ENCODE data around the gene MUC2. TPM values are rescaled to one million over a fixed set of nuclear protein-coding genes. Genes with fewer than 3 reads are reported as not detected.

Gene MUC2
- polyA plus RNA-seq, 3 donors, result not detected

DNA sequence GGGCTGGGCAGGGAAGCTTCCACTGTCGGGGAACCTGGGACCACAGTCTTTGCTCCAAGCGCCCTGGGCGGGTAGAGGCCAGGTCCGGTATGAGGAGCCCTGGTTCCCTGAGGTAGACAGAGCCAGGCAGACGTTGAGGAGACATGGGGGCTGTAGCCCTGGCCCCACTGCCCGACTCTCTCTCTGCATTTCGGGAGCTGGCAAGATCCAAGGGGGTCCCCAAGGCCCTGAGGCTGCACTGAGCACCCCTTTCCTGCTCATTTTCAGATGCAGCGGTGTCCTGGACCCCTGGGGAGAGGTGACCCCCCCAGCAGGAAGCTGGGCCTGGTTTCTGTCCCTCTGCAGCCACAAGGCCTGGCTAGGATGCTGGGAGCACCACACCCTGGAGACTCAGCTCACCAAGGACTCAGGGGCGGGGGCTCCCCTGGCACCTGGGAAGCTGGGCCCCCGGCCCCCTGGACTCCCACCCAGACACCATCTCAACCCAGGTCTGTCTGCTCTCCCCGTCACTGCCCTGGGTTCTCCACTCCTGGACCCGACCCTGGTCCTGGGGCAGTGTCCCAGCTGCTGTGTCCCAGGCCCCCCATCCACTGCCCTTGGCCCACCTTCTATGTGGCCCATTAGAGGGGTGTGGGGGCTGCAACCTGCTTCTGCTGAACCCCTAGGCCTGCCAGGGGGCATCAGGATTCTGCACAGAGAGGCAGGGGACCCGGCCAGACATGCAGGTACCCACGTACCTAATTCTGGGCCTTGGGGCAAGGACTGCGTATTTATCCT is 23.1 kb upstream of the MUC2 start:
- Histone ChIP-seq H3K9me3 (replicated peaks in 1 of 2; ENCODE audit: control insufficient read depth in 1 of 2, insufficient read depth in 1 of 2, low read length in 2 of 2) (no peaks in the 10 kb centered on the region), H3K27ac (ENCODE audit: low read depth in 1 of 2, low read length in 2 of 2) (no peak overlapping the region), H3K4me3 (replicated peaks in 1 of 3; ENCODE audit: low read depth in 2 of 3, low read length in 3 of 3) (no peak overlapping the region), H3K4me1 (ENCODE audit: control insufficient read depth in 1 of 2, insufficient read depth in 2 of 2, low read length in 2 of 2) (no peaks in the 10 kb centered on the region), H3K36me3 (replicated peaks in 1 of 2; ENCODE audit: control insufficient read depth in 1 of 2, insufficient read depth in 2 of 2, low read length in 2 of 2) (no peaks in the 10 kb centered on the region), H3K4me2 (replicated peaks; ENCODE audit: extremely low read depth, low read length, poor library complexity, severe bottlenecking) (no peak overlapping the region), H4K20me1 (ENCODE audit: insufficient read depth, low read length) (no peaks in the 10 kb centered on the region), H3K9ac (ENCODE audit: insufficient read depth, low read length, poor library complexity, severe bottlenecking) (no peak overlapping the region), H3K27me3 (ENCODE audit: control insufficient read depth in 2 of 2, insufficient read depth in 2 of 2, low read length in 2 of 2) (peaks cover 0 to 6% of the 10 kb centered on the region in 2 donors), H3K79me2 (ENCODE audit: insufficient read depth, low read length) (no peaks in the 10 kb centered on the region), H2AFZ (ENCODE audit: insufficient read depth, low read depth, low read length, poor library complexity, severe bottlenecking) (no peak overlapping the region)
- H3K27ac Mint-ChIP-seq, result no peak overlapping the region
- no peak overlapping the region for H3K4me3 Mint-ChIP-seq
- no peak for DNase-seq
- peaks cover 11 to 27% (median 23%) of the 10 kb centered on the region in 3 donors for H3K27me3 Mint-ChIP-seq (ENCODE audit: low read depth in 3 of 3)
- H3K4me1 Mint-ChIP-seq, result peaks cover 7% of the 10 kb centered on the region
- TF ChIP-seq, protein P1, sequence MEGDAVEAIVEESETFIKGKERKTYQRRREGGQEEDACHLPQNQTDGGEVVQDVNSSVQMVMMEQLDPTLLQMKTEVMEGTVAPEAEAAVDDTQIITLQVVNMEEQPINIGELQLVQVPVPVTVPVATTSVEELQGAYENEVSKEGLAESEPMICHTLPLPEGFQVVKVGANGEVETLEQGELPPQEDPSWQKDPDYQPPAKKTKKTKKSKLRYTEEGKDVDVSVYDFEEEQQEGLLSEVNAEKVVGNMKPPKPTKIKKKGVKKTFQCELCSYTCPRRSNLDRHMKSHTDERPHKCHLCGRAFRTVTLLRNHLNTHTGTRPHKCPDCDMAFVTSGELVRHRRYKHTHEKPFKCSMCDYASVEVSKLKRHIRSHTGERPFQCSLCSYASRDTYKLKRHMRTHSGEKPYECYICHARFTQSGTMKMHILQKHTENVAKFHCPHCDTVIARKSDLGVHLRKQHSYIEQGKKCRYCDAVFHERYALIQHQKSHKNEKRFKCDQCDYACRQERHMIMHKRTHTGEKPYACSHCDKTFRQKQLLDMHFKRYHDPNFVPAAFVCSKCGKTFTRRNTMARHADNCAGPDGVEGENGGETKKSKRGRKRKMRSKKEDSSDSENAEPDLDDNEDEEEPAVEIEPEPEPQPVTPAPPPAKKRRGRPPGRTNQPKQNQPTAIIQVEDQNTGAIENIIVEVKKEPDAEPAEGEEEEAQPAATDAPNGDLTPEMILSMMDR (IDR thresholded peaks at IDR 0.05), result peak; percentile 19
- WGBS (ENCODE audit: insufficient coverage), result 69% methylated on average over 13 of the region's 15 CpGs
- no peaks in the 10 kb centered on the region for H3K9me3 Mint-ChIP-seq
- no peaks in the 10 kb centered on the region for H3K36me3 Mint-ChIP-seq
- intact Hi-C loops (cut with micrococcal nuclease), result loop anchor here in 1 of 2 donors (2.0 kb wide), 1 partner anchor 203 kb away; no protein-coding TSS in a partner anchor

- H3K27ac Mint-ChIP-seq, result no peak overlapping the region
- Histone ChIP-seq H3K36me3 (replicated peaks in 1 of 2; ENCODE audit: control insufficient read depth in 1 of 2, insufficient read depth in 2 of 2, low read length in 2 of 2) (no peaks in the 10 kb centered on the region), H3K9ac (ENCODE audit: insufficient read depth, low read length, poor library complexity, severe bottlenecking) (no peak overlapping the region), H3K27me3 (ENCODE audit: control insufficient read depth in 2 of 2, insufficient read depth in 2 of 2, low read length in 2 of 2) (peaks cover 0 to 6% of the 10 kb centered on the region in 2 donors), H3K9me3 (replicated peaks in 1 of 2; ENCODE audit: control insufficient read depth in 1 of 2, insufficient read depth in 1 of 2, low read length in 2 of 2) (no peaks in the 10 kb centered on the region), H3K27ac (ENCODE audit: low read depth in 1 of 2, low read length in 2 of 2) (no peak overlapping the region), H3K4me1 (ENCODE audit: control insufficient read depth in 1 of 2, insufficient read depth in 2 of 2, low read length in 2 of 2) (no peaks in the 10 kb centered on the region), H4K20me1 (ENCODE audit: insufficient read depth, low read length) (no peaks in the 10 kb centered on the region), H3K4me2 (replicated peaks; ENCODE audit: extremely low read depth, low read length, poor library complexity, severe bottlenecking) (no peak overlapping the region), H3K79me2 (ENCODE audit: insufficient read depth, low read length) (no peaks in the 10 kb centered on the region), H3K4me3 (replicated peaks in 1 of 3; ENCODE audit: low read depth in 2 of 3, low read length in 3 of 3) (no peak overlapping the region), H2AFZ (ENCODE audit: insufficient read depth, low read depth, low read length, poor library complexity, severe bottlenecking) (no peak overlapping the region)
- H3K9me3 Mint-ChIP-seq, result no peaks in the 10 kb centered on the region
- H3K4me3 Mint-ChIP-seq, result no peak overlapping the region
- peaks cover 11 to 26% (median 18%) of the 10 kb centered on the region in 3 donors for H3K27me3 Mint-ChIP-seq (ENCODE audit: low read depth in 3 of 3)
- H3K4me1 Mint-ChIP-seq, result peaks cover 7% of the 10 kb centered on the region
- 81% methylated on average over 21 of the region's 25 CpGs for WGBS (ENCODE audit: insufficient coverage)
- H3K36me3 Mint-ChIP-seq, result no peaks in the 10 kb centered on the region
- TF ChIP-seq, protein P1 (IDR thresholded peaks at IDR 0.05), result no peak
- intact Hi-C loops (cut with micrococcal nuclease), result no loop called here
- no peak for DNase-seq
Measured at GRCh38 chr11:1052133-1053011, 22.3 kb upstream of the MUC2 start.

All from CD14-positive monocyte (primary cell).